ENCODE data around the gene CHRM2.

CHRM2 gene

GRCh38 chr7:136957391-136957790 lies 88.9 kb downstream of the CHRM2 start:
- DNase-seq (ENCODE audit: low read depth in 2 of 2) = no peak

- no peak for DNase-seq (ENCODE audit: low read depth in 2 of 2)
Measured at GRCh38 chr7:136958016-136958415, 89.6 kb downstream of the CHRM2 start.

DNA sequence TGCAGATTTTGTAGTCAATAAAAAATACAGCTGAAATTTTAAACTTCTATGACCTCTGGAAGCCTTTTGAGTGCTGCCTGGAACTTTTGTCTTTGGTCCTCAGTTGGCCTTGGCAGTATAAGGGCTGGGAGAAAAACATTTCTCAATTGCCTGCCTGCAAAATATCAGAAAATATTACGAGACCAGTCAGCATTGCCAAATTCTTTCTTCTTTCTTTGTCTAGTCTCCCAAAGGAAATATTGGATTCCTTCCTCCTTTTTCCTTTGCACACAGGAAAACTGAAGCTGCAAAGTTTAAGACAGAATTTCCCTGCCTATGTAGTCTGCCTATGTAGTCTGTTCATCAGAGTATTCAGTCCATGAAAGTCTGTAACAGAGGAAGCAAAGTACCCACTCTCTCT lies 95.9 kb downstream of the CHRM2 start:
- no peak for DNase-seq (ENCODE audit: low read depth in 2 of 2)

DNA sequence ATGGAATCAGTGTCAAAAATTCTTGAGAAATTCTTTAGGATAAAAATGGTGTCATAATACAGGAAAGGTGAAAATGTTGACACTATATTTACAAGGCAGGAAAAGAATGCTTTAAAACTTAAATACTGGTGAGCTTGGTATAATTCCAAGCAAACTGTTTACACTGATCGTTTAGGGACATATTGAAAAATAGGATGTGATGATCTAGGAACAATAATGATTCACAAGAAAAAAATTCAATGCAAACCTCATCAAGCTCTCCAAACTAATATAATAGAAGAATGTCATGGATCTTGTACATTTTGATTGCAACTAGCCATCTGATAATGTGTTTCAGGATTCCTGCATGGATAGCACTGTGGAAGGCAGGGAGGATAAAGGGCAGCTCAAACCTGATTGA lies 98.4 kb downstream of the CHRM2 start:
- no peak for DNase-seq (ENCODE audit: low read depth in 2 of 2)

- DNase-seq (ENCODE audit: low read depth in 2 of 2) = no peak
Measured at GRCh38 chr7:136969761-136970160, 101.3 kb downstream of the CHRM2 start.

GRCh38 chr7:136971776-136972175 lies 103.3 kb downstream of the CHRM2 start:
- no peak for DNase-seq (ENCODE audit: low read depth in 2 of 2)

DNA sequence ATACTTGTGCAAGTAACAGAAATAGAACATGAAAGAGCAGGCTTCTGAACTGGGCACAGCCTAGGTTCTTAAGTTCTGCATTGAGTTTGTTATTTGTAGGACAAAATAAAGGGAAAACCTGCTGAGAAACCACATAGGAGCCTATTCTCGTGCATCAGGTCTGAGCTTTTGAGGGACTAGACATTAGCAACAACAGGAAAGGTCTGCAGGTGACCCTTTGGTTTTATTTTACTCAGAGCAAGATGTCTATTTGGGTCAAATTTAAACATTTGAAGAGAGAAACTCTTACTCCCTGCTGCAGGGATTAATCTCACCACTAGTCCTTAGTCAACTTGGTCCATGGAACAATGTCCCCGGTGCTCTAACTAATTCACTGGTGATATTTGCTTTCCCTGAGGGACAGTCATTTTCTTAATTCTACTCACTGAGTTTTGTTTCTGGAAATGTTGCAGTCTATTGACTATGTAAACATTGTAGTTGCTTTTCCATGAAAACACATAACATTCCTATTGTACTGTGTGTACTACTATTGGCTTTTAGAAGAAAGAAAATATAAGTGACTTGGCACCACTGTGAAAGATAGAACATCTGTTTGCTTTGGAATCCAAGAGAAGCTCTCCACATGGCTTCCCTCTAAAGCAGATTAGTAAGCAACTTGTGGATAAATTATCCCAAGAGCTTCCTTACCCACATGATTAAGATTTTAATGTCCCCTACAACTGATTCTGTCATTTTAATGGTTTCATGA lies 108.2 kb downstream of the CHRM2 start:
- no peak for DNase-seq (ENCODE audit: low read depth in 2 of 2)

- DNase-seq (ENCODE audit: low read depth in 2 of 2) = no peak
Measured at GRCh38 chr7:136993377-136993776, 124.9 kb downstream of the CHRM2 start.

- DNase-seq (ENCODE audit: low read depth in 2 of 2) = no peak
Measured at GRCh38 chr7:136997735-136998134, 129.3 kb downstream of the CHRM2 start.

- DNase-seq (ENCODE audit: low read depth in 2 of 2) = no peak
Measured at GRCh38 chr7:136998495-136998894, 130.0 kb downstream of the CHRM2 start.

DNA sequence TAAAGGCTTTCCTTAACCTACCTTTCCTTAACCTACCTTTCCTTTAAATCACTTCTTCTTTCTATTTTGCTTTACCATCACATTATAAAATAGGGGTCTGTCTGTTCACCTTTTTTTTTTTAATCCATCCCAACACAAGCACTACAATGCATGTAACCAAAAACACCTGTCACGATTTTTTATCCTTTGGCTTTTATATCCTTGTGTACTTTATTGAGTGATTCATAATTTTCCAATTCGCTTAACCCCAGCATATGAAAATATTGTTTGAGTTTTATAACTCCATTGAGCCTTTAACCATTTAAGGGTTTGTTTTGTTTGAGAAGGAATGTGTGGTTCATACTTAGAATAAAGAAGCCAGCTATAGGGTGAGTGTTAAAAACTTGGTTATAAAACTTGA lies 132.2 kb downstream of the CHRM2 start:
- no peak for DNase-seq (ENCODE audit: low read depth in 2 of 2)

GRCh38 chr7:137001041-137001440 lies 132.6 kb downstream of the CHRM2 start:
- no peak for DNase-seq (ENCODE audit: low read depth in 2 of 2)

- DNase-seq (ENCODE audit: low read depth in 2 of 2) = no peak
Measured at GRCh38 chr7:137001478-137001877, 133.0 kb downstream of the CHRM2 start.

- DNase-seq (ENCODE audit: low read depth in 2 of 2) = no peak
Measured at GRCh38 chr7:137003086-137003485, 134.6 kb downstream of the CHRM2 start.

DNA sequence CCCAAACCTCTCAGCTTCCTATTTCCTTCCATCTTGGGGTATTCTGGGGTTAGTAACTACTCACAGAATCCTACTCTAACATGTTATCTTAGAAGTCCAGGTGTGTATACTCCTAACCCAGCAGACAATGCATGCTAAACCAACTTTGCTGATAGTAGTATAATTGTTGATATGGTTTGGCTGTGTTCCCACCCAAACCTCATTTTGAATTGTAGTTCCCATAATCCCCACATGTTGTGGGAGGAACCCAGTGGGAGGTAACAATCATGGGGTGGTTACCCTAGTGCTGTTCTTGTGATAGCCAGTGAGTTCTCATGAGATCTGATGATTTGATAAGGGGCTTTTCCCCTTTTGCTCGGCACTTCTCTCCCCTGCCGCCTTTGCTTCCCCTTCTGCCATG lies 135.1 kb downstream of the CHRM2 start:
- DNase-seq (ENCODE audit: low read depth in 2 of 2) = no peak

- DNase-seq (ENCODE audit: low read depth in 2 of 2) = no peak
Measured at GRCh38 chr7:137005873-137006272, 137.4 kb downstream of the CHRM2 start.

GRCh38 chr7:137006293-137006692 lies 137.8 kb downstream of the CHRM2 start:
- no peak for DNase-seq (ENCODE audit: low read depth in 2 of 2)

DNA sequence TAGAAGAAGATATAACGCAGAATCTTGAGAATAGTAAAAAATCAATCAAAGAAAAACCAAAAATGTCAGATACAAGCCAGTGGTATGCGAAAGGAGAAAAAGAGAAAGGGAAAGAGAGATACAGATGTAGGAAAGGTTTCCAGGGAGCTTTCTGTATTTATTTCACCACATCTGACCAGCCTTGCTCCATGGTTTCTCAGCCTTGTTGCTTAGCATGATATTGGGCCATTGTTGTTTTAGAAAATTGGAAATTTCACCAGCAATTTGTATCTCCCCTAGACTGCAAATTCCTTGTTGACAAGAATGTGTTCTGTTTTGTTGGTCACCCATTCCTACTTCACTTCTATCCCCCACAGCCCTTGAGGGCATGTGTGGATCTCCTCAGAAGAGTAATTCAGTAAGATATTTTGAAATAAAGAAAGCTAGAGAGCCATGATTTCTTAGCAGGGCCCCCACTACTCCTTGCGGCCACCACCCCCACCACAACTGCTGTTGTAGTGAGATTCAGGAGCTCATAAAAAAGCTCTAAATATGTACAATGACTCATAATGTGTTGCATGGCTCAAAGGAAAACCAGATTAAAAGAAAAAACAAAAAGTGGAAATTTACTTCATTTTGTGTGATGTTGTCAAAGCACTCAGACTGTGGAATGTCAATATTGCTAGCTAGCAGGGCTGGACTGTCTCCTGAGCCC lies 138.7 kb downstream of the CHRM2 start:
- no peak for DNase-seq (ENCODE audit: low read depth in 2 of 2)

GRCh38 chr7:137009404-137009803 lies 141.0 kb downstream of the CHRM2 start:
- DNase-seq (ENCODE audit: low read depth in 2 of 2) = no peak

DNA sequence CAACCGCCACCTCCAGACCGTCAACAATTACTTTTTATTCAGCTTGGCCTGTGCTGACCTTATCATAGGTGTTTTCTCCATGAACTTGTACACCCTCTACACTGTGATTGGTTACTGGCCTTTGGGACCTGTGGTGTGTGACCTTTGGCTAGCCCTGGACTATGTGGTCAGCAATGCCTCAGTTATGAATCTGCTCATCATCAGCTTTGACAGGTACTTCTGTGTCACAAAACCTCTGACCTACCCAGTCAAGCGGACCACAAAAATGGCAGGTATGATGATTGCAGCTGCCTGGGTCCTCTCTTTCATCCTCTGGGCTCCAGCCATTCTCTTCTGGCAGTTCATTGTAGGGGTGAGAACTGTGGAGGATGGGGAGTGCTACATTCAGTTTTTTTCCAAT lies 146.6 kb downstream of the CHRM2 start:
- DNase-seq (ENCODE audit: low read depth in 2 of 2) = no peak

DNA sequence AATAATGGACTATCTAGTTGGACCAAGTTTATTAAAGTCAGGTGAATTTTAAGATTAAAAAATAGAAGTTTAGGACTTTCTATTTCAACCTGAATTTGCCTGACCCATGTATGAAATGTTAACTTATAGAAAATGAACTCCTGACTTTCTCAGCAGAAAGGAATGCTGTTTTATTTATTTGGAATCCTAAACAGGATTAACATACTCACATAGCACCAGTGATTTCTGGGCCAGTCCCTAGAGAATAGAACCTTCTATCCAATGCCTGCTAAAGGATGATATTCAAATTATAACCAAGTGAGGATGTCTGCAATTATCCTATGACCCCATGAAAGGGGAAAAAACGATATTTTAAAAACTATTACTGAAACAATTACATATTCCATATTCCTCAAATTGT lies 148.8 kb downstream of the CHRM2 start:
- DNase-seq (ENCODE audit: low read depth in 2 of 2) = no peak

GRCh38 chr7:137018468-137018867 lies 150.0 kb downstream of the CHRM2 start:
- DNase-seq (ENCODE audit: low read depth in 2 of 2) = no peak

GRCh38 chr7:137020351-137020750 lies 151.9 kb downstream of the CHRM2 start:
- no peak for DNase-seq (ENCODE audit: low read depth in 2 of 2)
